HepG2 (cell line): ENCODE measurements around the gene RPS2. TPM values are rescaled to one million over a fixed set of nuclear protein-coding genes. Genes with fewer than 3 reads are reported as not detected.

Experiments used
- AGO1 ChIP-seq: fragments of 200-400 bp; formaldehyde crosslinking; IDR thresholded peaks from 2 replicates; pipeline ENCODE4 v1.6.1; 2017; ENCODE audit warnings: mild to moderate bottlenecking, low read depth, low read length, moderate library complexity; ENCODE audit not compliant: poor library complexity, severe bottlenecking
- CSRNP2 ChIP-seq: sonication (generic); formaldehyde crosslinking; conservative IDR thresholded peaks from 2 replicates; pipeline ENCODE4 v1.8.0; 2022; ENCODE audit warnings: low read depth, missing genetic modification reagents
- FLYWCH1 ChIP-seq: sonication (generic); formaldehyde crosslinking; IDR thresholded peaks from 2 replicates; pipeline ENCODE4 v1.8.1; 2023; ENCODE audit warnings: mild to moderate bottlenecking, missing genetic modification reagents
- HOXA3 ChIP-seq: sonication (generic); formaldehyde crosslinking; IDR thresholded peaks from 2 replicates; pipeline ENCODE4 v1.5.0; 2020; ENCODE audit warnings: missing genetic modification reagents
- MED13 ChIP-seq: sonication (generic); formaldehyde crosslinking; IDR thresholded peaks from 2 replicates; pipeline ENCODE4 v1.5.0; 2020; ENCODE audit warnings: missing genetic modification reagents
- NFYB ChIP-seq: sonication (generic); formaldehyde crosslinking; IDR thresholded peaks from 2 replicates; pipeline ENCODE4 v1.4.0; 2020; ENCODE audit warnings: missing genetic modification reagents
- PAF1 ChIP-seq: IDR thresholded peaks from 2 replicates; pipeline ENCODE4 v1.6.1; 2016; ENCODE audit warnings: missing genetic modification reagents, missing compliant biosample characterization
- PLRG1 ChIP-seq: fragments of 450-650 bp; conservative IDR thresholded peaks from 2 replicates; pipeline ENCODE4 v1.6.1; 2016
- RAD51 ChIP-seq: fragments of 450-650 bp; IDR thresholded peaks from 2 replicates; pipeline ENCODE4 v1.6.1; 2016; ENCODE audit warnings: borderline replicate concordance
- RBM39 ChIP-seq: fragments of 200-400 bp; formaldehyde crosslinking; IDR thresholded peaks from one replicate; pipeline ENCODE4 v1.6.1; 2018; ENCODE audit warnings: antibody characterized with exemption, mild to moderate bottlenecking, low read depth, low read length; ENCODE audit not compliant: poor library complexity, severe bottlenecking
- SCMH1 ChIP-seq: sonication (generic); formaldehyde crosslinking; IDR thresholded peaks from 2 replicates; pipeline ENCODE4 v1.9.0; 2021; ENCODE audit warnings: missing genetic modification reagents, mild to moderate bottlenecking, borderline replicate concordance
- SMAD3 ChIP-seq: sonication (generic); formaldehyde crosslinking; IDR thresholded peaks from 2 replicates; pipeline ENCODE4 v1.4.0; 2020; ENCODE audit warnings: missing genetic modification reagents
- TSC22D2 ChIP-seq: sonication (generic); formaldehyde crosslinking; IDR thresholded peaks from 2 replicates; pipeline ENCODE4 v1.5.1; 2020; ENCODE audit warnings: missing genetic modification reagents, mild to moderate bottlenecking, borderline replicate concordance
- ZHX1 ChIP-seq: sonication (generic); formaldehyde crosslinking; IDR thresholded peaks from 2 replicates; pipeline ENCODE4 v1.8.1; 2022; ENCODE audit warnings: low read depth, mild to moderate bottlenecking, missing genetic modification reagents
- ZNF224 ChIP-seq: sonication (generic); formaldehyde crosslinking; IDR thresholded peaks from 2 replicates; pipeline ENCODE4 v1.5.0; 2020; ENCODE audit warnings: mild to moderate bottlenecking, missing genetic modification reagents
- ZNF30 ChIP-seq: sonication (generic); formaldehyde crosslinking; IDR thresholded peaks from 2 replicates; pipeline ENCODE4 v1.5.0; 2020; ENCODE audit warnings: mild to moderate bottlenecking, missing genetic modification reagents
- ZNF430 ChIP-seq: sonication (generic); formaldehyde crosslinking; IDR thresholded peaks from 2 replicates; pipeline ENCODE4 v1.9.0; 2021; ENCODE audit warnings: mild to moderate bottlenecking, missing genetic modification reagents
- ZNF687 ChIP-seq: sonication (generic); formaldehyde crosslinking; IDR thresholded peaks from 2 replicates; pipeline ENCODE4 v1.5.1; 2020; ENCODE audit warnings: mild to moderate bottlenecking, missing genetic modification reagents, moderate library complexity
- ZSCAN25 ChIP-seq: sonication (generic); formaldehyde crosslinking; IDR thresholded peaks from 2 replicates; pipeline ENCODE4 v1.8.0; 2022; ENCODE audit warnings: mild to moderate bottlenecking, missing genetic modification reagents
- polyA plus RNA-seq, 8 experiments: library from polyadenylated mRNA; depleted of rRNA in 3 of 8; stranded (reverse) in 7 of 8; unstranded in 1 of 8; fragments of >200 nt; fragmentation: Illumina TruSeq in 4 of 8; extraction: Trizol in 4 of 8; gene quantifications; 2 replicates each; pipeline versions ENCODE4 v1.2.1 to v1.2.3, GENCODE V29; 2011 to 2016; ENCODE audit warnings: low read depth in 4 of 8, missing spikeins in 1 of 8, mixed read lengths in 1 of 8; ENCODE audit not compliant: insufficient read depth in 1 of 8
- total RNA-seq, 5 experiments: library from RNA; depleted of rRNA; stranded (reverse); fragments of >200 nt; fragmentation: Illumina TruSeq; extraction: Trizol; gene quantifications; 2 replicates each; pipeline ENCODE4 v1.2.3, GENCODE V29; 2016; ENCODE audit warnings: low read depth in 1 of 5
- TF ChIP-seq, protein P1 (sequence below): sonication (generic); formaldehyde crosslinking; IDR thresholded peaks from 2 replicates; pipeline ENCODE4 v1.5.0; 2020; ENCODE audit warnings: missing genetic modification reagents

Gene RPS2
- total and polyA plus RNA-seq, 2 of the 13 experiments (the other 11 are each of a cell fraction or from before 2014, with no cell fraction given): 1,908 to 4,514 TPM

DNA sequence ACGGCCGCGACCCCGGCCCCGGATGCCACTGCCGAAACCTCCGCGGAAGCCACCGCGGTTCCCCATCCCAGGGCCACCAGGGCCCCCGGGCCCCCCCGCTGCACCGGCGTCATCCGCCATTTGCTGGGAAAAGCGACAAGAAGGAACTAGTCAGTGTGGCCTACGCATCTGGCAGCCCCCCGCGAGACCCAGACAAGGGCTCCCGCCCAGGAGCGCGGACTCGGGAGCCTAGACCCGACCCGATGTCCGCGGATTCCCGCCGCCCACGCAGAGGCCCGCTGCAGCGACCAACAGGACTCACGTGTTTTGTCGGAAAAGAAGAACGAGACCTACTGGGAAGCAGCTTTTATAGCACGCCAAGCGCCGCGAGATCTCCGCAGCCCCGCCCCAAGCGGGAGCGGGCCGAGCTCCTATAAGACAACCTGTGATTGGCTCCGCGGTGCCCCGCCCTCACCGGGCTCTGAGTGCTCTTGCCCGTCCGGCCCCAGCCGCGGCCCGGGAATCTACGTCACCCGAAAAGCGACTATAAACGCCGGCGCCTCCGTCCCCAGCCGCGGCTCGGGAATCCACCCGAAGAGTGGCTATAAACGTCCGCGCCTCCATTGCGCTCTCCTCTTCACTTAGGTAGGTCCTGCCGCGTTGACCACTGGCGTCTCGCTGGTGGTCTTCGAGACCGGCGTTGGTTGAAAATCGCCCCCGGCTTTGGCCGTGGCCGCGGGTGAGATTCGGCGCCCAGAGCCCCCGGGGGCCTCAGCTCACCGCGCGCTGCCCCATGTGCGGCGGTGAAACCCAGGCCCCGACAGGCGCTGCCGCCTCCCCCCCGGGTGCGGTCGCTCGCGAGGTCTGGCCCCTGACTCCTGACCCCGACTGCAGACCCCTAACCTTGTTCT is at the start of gene RPS2 (continued):
- TF ChIP-seq ZNF224 (peak; percentile 85; the same call in 1 of the 2 replicates), HOXA3 (CRISPR knock-in tag) (peak; percentile 61), RBM39 (peak; percentile 100), SMAD3 (peak; percentile 62; the same call in 1 of the 2 replicates), TSC22D2 (no peak; the same call in 1 of the 2 replicates), SCMH1 (CRISPR knock-in tag) (no peak), AGO1 (peak; percentile 36), ZNF687 (CRISPR knock-in tag) (peak; percentile 75), ZHX1 (CRISPR knock-in tag) (no peak; the same call in 1 of the 2 replicates), ZNF430 (CRISPR knock-in tag) (no peak; the same call in 1 of the 2 replicates), CSRNP2 (CRISPR knock-in tag) (no peak), RAD51 (no peak), ZSCAN25 (CRISPR knock-in tag) (peak; percentile 69; the same call in 1 of the 2 replicates), PAF1 (no peak), FLYWCH1 (CRISPR knock-in tag) (no peak), NFYB (CRISPR knock-in tag) (peak; percentile 96), MED13 (no peak), ZNF30 (peak; percentile 65; the same call in 1 of the 2 replicates), PLRG1 (no peak)
- TF ChIP-seq, protein P1, sequence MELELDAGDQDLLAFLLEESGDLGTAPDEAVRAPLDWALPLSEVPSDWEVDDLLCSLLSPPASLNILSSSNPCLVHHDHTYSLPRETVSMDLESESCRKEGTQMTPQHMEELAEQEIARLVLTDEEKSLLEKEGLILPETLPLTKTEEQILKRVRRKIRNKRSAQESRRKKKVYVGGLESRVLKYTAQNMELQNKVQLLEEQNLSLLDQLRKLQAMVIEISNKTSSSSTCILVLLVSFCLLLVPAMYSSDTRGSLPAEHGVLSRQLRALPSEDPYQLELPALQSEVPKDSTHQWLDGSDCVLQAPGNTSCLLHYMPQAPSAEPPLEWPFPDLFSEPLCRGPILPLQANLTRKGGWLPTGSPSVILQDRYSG (CRISPR knock-in tag): no peak
